Endometrial microvascular endothelial cells (primary cell): Measurements from ENCODE around the gene DRAXIN. TPM values are rescaled to one million over a fixed set of nuclear protein-coding genes. Genes with fewer than 3 reads are reported as not detected.
"Not testable (repeated sequence)": the region's sequence is repeated elsewhere in the genome, so short reads cannot be mapped to it uniquely, and the experiment has no call there.

ENCODE experiments used
- in situ Hi-C: cut with HindIII; loops from 2 replicates; pipeline ENCODE4 v1.10.0; 2017; ENCODE audit warnings: low sequenced_read_pairs, low pct_unique_long_range_greater_than_20kb; ENCODE audit errors: inconsistent ontology term
- total RNA-seq: library from RNA; depleted of rRNA; stranded (reverse); fragments of >200 nt; gene quantifications from one replicate; pipeline ENCODE4 v1.2.3, GENCODE V29; 2015; ENCODE audit errors: inconsistent ontology term

The DRAXIN gene
- total RNA-seq: not detected

GRCh38 chr1:11691302-11691914 lies at the start of gene DRAXIN:
Gene DRAXIN (plus strand): TSS chr1:11691710. CDS start chr1:11706259, 14,549 bp downstream.
- in situ Hi-C loops: no loop called here

GRCh38 chr1:11641776-11642305 lies 49.7 kb upstream of the DRAXIN start:
- in situ Hi-C loops: no loop called here

GRCh38 chr1:11642418-11643017 lies 49.0 kb upstream of the DRAXIN start:
- in situ Hi-C loops: not testable (repeated sequence)

DNA sequence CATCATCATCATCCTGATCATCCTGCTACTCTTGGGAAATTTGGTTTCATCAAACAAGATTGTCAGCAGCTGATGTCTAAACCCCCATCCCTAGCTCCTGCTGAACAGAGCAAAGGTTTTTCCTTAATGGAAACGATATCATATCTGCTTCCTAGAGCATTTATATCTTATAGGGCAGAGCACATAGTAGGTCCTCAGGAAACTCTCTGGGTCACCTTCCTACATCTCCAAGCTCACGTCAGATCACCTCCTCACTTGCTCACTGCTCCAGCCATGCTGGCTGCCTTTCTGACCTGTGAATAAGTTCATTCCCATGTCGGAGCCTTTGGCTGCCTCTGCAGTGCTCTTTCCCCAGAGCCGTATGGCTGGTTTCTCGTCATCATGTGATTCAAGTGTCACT lies 47.7 kb upstream of the DRAXIN start:
- in situ Hi-C loops: no loop called here

DNA sequence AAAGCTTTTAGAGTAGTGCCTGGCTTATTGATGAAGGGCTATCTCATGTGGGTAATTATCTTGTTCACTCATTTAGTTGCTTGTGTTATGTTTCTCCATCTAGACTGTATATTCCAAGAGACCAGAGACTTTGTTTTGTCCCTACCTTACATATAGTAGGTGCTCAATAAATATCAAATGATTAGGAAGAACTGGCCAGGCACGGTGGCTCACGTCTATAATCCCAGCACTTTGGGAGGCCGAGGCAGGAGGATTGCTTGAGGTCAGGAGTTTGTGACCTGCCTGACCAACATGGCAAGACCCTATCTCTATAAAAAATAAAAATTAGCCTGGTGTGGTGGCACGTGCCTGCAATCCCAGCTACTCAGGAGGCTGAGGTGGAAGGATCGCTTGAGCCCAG lies 46.2 kb upstream of the DRAXIN start:
- in situ Hi-C loops: no loop called here

DNA sequence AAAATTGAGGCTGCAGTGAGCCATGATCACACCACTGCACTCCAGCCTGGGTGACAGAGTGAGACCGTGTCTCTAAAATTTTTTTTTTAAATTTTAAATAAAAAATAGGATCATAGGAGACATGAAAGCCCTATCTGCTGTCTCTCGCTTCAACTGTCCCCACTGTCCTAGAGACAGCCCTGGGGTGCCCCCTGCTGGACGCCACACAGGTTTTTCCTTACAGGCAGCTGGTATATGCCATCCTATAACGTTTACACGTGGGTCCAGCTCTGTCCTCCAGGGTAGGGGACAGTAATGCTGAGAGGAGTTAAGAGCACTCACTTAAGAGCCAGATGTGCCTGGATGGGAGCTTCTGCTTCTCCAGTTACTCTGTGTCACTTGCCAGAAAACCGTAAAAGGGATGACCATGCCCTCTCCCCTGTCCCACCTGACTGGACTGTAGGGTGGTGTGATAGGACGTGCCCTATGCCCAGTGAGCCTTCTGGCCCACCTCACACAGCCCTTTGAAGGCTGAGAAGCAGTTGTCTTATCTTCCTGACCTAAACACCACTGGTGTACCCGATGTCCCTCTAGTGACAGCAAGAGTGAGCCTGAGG lies 45.7 kb upstream of the DRAXIN start:
- in situ Hi-C loops: no loop called here

DNA sequence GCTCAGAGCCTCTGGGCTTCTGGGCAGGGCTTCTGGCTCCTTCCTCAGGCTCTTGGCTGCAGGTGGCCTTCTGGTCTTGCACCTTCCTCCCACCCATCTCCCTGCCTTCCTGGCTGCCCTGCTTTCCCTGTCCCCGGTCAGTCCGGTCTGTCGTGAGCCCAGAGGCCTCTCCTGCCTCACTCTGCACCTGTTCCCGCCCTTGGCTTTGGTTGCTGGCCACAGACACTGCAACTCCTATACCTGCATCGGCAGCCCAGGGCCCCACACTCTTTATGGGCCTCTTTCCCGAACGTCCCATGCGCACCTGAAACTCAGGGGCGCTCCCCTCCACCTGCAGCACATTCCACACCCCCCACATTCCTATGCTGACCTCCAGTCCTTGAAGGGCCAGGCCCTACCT lies 45.2 kb upstream of the DRAXIN start:
- in situ Hi-C loops: no loop called here

DNA sequence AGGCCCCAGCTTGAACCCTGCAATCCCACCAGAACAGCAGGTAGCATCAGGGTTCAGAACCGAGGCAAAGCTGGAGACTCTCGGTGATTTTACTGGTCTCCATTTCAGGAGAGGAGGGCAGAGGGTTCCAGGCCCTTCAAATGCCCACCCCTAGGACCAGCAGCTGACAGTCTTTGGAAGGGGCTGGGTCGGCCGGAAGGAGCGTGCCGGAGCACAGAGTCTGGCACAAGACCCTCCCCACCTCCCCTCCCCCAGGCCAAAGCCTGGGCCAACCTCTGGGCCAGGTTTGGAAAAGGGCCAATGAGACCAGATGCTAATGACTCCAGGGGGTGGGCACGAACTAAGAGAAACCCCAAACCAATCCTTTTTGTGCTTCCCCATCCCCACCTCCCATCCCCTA lies 44.2 kb upstream of the DRAXIN start:
- in situ Hi-C loops: no loop called here

DNA sequence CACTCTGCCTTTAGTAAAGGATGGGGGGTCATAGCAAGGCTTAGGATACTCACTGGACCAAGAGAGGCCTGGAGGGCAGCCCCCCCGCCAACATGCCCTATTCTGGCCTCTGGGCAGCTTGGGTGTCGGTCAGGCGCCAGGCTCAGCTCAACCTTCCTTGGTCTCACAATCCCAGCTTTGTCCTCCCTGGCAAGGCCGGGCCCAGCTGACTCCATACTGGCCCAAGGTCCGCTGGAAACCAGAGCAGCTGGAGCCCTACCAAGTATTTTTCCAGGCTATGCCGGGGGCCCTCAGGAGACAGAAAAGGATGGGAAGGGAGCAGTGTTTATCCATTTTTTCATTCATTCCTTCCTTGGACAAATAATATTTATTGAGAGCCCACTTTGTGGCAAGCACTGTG lies 43.5 kb upstream of the DRAXIN start:
- in situ Hi-C loops: no loop called here

DNA sequence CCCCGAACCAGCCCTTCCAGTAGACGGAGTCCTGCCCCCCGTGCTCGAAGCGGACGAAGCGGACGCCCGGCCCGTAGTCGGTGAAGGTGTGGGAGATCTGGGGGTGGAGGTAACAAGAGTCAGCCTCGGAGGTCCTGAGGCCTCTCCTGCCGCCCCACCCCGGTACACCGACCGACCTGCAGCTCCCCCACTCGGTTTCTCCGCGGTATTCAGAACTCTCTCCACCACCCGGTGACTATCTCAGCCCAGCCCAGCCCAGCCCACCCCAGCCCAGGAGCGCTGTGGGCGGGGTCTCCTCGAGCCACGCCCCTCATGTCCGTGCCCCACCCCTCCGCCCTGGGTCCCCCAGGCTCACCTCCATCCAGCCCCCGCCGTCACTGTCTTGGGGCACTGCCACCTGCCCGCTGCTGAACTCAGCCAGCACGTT lies 42.8 kb upstream of the DRAXIN start:
- in situ Hi-C loops: no loop called here

- in situ Hi-C loops: no loop called here
These were observed 42.3 kb upstream of the DRAXIN start for GRCh38 chr1:11649237-11649623.

DNA sequence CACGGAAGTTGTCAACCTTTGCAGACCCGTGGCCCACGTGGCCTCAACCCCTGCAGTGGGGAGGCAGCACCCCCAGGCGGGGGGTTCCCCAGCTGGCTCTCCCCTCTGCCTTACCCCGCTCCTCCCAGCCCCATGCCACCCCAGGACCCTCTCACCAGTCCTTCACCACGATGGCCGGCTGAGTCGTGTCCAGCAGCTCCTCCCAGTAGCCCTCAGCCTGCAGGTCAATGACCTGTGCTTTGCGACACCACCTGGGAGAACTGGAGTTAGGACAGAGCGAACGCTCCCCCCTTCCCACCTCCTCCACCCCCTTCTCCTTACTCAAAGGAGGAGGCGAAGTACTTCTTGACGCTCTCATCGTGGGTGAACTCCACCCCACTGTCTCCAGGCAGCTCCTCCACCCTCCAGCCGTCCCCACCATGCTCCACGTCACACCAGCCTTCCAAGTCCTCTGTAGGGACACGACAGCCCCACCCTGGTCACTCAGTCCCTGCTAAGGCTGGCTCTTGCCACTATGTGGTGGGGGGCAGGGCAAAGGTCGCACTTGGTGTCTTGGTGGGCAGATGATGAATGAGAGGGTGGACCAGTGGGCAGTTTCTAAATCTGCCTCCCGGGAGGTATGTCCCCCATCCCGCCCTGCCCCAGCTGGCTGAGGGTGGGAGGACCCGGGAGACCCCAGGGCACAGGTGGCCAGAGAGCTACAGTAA lies 41.7 kb upstream of the DRAXIN start:
- in situ Hi-C loops: no loop called here

DNA sequence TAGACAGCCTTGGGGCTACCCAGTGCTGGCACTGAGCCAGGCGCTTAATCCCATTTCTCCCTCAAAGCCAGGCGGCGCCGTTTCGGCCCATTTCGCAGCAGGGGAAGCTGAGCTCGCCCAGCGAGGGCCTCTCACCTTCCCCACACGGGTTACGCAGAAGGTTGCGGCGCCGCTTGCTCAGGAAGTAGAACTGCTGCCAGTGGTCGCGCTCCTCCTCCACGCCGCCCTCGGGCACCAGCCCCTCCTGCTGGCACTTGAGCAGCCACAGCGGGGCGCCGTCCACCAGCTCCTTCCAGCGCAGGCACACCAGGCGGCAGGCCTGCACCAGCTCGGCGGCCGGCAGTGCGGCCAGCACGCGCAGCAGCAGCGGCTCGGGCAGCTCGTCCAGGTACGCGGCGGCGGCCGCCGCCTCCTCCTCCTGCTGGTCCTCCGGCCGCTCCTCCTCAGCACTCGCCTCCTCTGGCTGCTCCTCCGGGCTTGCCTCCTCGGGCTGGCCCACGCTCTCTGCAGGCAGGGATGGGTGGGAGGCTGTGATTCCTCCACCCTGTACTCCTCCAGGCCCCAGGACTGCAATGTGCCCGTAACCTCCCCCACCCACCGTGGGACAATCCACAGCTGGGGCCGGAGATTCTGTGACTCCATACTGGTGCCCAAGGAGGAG lies 41.0 kb upstream of the DRAXIN start:
- in situ Hi-C loops: no loop called here

DNA sequence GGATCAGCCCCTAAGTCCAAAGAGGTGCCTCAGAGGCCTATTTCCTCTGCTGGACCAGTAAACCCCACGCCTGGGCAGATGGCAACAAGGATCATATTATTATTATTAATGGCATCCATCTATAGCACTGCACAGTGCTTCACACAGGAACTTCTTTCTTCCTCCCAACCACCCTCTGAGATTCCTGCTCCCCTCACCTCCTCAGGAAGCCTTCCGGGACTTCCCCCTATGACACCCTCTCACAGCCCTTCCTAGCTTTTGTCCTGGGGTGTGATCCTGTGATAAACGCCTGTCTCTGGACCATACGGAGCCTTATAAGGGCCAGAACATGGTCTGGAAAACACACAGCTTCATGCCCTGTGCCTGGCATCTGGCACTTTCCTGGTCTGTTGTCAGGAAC lies 40.5 kb upstream of the DRAXIN start:
- in situ Hi-C loops: no loop called here

DNA sequence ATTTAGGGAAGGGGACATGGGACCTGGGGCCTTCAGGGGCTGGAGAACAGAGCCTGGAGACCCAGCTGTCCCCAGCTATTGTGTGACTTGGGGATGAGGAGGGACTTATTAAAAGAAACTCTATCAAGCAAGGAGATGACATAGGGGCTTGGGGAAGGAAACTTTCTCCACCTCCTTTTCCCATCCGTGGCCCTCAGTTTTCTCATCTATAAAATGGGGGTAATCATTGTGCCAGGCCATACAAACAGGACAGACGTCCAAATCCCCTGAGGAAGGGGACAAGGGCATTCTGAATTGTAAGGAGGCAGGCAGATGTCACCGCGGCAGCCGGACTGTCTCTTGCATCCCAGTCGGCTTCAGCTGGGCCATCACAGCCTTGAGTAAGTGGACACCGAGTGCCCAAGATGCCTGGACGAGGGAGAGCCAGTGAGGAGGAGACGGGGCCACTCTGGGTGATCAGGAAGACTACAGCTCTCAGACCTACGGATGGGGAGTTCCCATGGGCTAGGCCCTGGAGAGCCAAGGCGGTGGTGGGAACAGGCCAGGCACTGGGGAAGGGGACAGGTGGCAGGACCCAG lies 39.2 kb upstream of the DRAXIN start:
- in situ Hi-C loops: no loop called here

DNA sequence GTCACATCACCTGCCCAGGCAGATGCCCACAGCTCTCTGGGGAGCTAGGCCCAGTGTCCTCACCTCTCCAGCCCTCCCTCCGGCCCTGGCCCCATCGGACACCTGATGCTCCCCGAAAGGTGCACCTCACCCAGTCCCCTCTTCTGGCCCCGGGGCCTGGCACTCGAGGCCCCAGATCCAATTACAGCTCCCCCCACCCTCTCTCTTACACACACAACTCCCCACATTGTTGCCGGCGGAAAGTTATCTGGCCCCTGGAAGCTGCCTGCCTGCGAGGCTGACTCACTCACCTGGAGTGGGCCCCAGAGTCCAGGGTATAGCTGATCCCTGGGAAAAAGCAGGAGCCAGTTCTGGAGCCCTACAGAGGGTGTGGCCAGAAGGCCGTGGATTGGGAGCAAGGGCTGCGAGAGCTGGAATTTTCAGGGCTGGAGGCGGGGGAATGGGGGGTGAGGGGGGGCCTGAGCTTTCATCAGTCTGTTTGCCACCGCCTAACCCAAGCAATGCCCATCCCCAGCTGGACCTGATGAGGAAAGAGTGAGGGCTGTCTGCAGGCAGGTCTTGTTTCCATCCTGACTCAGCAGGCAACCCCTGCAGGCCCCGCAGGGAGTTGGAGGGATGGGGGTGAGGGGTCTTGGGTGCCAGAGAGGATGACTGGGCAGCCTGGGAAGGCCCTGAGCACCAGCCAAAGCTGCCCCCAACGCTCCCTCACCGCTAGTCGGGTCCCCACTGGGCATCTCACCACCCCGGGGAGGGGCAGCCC lies 38.2 kb upstream of the DRAXIN start:
- in situ Hi-C loops: no loop called here

GRCh38 chr1:11653861-11654136 lies 37.7 kb upstream of the DRAXIN start:
- in situ Hi-C loops: no loop called here

DNA sequence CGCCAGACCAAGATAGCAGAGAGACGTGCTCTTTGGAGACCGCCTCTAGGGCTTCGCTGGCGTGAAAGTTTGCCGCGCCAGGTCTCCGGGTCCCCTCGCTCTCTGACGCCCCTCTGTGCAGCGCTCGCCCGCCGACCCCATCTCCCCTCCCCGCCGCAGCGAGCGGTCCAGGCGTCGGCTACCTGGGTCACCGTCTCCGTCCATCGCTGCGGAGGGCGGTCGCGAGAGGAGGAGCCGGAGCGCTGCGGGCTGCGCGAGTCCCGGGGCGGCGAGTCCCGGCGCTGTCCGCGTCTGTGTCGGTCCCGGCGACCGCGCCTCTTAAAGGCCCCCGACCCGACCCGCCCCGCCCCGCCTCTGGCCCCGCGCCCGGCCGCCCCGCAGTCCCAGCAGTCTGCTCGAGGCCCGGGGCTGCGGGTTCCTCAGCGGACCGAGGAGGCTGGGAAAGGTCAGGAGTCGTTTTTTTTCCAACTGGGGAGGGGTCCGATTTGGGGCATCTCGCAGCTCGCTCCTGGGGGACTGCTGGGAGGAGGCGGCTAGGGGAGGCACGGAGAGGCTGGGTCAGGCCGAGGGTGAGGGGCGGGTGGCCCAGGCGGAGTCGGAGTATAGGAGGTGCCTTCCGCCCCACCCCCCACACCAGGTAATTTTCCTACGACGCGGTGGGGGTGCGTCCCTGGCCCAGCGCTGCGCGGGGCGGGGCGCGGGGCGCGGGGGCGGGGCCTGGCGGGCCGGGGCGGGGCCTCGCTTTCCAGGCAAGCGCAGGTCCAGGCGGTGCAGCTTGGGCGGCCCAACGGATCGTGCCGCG lies 37.2 kb upstream of the DRAXIN start, which contains the start of the genes FBXO2 and FBXO44:
TSS of gene FBXO2 (minus strand) at position 293 of the 802 bp plus-strand sequence. CDS start at position 204, 89 bp downstream.
TSS of gene FBXO44 (plus strand) at position 741 of the 802 bp plus-strand sequence. CDS start 959 bp downstream, outside the sequence.
- in situ Hi-C loops: no loop called here
